Measurements from ENCODE around the gene TANC2.
"Not testable (repeated sequence)": the region's sequence is repeated elsewhere in the genome, so short reads cannot be mapped to it uniquely, and the experiment has no call there.

The TANC2 gene

DNA sequence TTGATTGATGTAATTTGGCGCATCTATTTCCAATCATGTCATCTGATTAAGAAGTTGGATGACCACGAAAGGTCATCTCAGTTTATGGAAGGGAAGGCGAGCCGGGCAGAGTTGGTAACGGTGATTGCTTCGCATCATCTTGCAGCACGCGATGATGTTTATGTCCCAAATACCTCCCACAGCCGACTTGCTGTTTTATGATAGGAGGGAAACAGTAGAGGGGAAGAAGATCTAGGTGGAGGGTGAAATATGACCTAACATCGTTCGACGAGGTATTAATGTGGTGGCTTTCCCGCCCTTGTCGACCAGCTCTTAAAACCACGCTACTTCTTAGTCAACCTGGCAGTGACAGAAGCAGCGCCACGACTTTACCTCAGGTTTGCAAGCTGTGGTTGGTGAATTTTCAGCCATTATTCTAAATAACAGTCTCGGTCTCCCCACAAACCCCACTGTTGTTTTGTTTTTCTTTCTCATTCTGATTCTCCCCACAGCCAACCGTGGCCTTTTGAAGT lies 805 bp upstream of the TANC2 start:
- no peak for DNase-seq

DNA sequence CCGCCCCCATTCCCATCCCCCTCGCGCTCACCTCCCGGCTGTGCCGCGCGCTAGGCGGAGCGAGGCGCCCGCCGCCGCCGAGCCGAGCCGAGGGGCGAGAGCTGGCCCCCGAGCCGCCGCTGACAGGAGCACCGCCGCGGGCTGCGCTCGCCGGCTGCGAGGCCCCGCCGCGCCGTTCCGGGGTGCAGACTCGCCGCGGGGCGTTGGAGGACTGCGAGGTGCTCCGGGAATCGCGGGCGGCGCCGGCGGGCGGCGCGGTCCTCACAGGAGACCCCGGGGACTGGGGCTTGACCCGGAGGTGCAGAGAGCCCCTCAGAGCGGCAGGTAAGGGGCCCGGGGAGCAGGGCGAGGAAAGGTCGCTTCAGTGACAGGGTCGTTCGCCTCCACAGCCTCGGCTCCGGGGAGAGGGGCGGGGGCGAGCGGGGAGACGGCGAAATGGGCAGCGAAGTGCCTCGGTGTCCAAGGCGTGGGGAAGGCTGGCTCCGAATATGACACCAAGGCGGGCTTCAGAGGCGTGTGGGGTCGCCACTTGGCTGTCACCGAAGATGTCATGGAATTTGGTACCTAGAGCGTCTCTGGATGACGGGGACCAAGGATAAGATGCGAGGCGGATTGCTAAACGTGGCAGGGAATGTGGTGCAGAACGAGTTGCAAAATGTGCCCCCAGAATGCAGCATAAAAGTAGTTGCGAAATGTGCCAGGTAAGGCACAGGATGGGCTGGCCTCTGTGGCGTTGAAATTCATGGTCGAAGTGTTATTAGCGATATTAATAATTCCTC lies 580 bp downstream of the TANC2 start:
- no peak for DNase-seq

DNA sequence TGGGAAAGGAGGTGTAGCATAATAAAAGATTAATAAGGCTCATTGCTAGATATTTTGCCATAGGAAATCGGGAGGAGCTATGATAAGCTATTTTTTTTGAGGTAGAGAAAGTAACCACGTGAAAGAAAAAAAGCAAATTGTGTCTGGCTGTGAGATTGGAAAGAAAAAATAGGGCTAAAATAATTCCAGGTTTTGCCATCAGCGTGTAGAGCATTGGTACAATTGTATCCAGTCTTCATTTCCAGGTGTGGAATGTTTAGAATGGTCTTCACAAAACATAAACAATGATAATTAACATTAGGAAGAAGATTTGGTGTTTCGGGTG lies 1.1 kb downstream of the TANC2 start:
- no peak for DNase-seq

DNA sequence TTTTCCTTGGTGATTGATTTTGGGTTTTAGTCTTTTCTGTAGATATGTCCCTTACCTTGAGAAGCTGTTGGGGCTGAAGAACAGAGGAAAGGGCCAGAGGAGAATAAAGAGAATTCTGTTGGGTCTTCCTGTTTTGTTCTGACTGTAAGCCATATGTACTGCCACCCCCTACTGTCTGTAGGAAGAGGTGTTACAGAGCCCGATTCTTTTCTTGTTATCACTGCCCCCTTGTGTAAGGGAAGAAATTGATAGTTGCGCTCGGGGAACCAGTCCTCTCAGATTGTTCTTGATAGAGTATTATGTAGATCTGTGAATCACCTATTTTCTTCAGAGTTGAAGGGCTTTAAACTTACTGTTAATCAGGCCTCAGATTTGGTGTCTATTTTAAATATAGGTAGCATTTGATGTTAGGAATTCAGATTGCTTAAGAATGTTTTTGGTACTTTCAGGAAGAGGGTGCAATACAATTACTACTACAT lies 2.4 kb downstream of the TANC2 start:
- no peak for DNase-seq

DNA sequence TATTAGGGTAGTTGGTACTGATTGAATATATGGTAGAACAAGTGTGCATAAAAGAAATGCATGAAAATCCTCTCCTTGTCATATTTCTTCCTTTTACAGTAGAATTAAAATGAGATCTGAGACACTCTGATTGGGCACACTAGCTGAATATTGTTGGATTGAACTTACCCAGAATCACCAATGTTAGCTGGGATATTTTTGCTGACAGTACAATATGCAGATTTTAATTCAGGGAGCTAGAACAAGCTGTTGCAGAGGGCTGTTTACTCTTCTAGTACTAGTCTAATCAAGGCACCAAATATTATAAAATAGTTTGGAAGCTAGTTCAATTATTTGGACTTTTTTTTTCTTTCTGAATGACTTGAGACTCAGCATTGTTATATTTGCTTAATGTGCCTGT lies 4.6 kb downstream of the TANC2 start:
- no peak for DNase-seq

DNA sequence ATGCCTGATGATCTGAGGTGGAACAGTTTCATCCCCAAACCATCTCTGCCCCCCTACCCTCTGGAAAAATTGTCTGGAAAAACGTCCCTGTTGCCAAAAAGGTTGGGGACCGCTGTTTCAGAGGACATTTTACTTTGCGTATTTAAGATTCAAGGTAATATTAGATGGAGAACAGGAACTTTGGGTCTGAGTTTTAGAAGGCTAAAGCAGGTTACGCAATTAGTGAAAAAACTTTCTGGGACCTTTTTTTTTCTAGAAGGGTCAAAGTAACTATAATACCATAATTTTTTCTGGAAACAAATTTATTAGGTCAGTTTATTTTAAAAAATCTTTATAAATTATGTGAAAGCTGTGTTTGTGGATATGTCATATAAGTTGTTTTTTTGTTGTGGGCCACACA lies 5.8 kb downstream of the TANC2 start:
- DNase-seq, result no peak

DNA sequence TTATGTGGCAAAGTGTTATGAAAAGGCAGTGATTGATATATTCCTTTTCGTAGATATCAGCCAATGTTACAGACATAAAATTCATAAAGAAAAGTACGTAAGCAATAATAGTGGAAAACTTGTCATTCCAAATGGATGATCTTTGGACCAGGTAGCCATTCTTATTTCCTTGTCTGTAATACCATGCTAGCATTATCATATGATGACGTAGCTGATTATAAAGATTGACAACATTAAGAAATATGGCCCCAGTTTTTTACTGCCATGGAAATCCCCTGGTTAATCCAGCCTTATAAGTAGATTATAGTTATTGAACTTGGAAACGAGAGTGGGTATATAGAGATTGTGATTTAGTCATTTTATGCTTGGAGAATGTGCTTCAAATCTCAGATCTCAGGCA lies 8.8 kb downstream of the TANC2 start:
- no peak for DNase-seq

DNA sequence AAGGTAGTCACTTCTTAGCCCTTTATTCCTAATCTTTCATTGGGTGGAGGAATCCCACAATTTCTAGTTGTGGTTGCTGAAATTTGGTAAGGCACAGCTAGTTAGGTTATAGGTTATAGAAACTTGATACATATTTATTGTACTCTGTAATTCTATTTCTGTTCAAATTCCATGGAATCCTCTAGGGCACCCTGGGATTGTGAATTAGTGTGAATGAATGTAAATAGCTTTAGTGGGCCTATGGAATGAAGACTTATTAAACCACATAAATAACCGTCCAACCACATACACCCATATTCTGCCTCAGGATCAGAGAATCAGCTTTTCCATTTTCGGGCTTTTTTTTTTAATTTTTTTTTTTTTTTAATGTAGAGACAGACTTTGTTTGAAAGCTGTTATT lies 9.2 kb downstream of the TANC2 start:
- no peak for DNase-seq

DNA sequence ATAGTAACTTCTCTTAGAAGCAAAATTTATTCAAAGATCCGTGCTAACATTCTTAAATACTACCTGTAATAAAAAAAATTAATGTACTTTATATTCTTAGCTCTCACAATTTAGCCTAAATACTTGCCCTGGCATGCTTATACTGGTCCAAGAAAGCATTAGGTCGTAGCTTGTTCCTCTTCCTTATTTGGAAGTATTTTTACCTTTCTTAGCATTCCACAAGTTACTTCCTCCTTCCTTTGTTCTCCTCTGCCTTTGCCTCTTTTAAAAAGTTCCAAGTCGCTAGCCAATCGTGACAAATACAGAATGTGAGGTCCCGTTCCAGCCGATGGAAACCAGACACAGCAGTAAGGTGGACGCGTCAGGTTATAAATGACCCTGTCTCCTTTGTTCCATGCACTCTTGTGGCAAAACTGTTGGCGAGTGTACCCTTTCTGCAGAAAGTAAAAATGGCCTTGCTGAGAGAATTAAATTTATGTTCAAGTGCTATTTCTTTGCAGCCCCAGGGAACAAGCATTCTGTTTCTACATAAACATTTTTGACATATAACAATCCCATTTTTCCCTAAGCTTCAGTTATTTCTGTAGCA lies 10.7 kb downstream of the TANC2 start:
- DNase-seq, result not testable (repeated sequence)

DNA sequence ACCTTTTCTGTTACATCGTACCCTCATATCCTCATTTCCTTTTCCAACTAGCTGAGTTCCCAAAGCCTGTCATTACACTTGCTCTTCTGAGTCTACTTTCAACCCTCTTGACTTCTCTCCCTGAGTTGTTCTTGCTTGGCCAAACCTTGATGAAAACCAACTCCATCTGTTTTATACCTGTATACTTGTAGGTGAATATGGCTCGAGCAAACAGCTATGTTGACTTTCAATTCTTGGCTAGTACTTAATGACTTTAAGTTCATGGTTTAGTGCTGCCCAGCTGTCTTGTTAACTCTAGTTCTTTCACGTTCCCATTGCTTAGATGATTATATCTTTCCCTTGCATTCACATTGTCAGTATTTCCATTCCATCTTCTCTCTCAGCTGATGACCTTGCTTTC lies 14.8 kb downstream of the TANC2 start:
- DNase-seq, result no peak

DNA sequence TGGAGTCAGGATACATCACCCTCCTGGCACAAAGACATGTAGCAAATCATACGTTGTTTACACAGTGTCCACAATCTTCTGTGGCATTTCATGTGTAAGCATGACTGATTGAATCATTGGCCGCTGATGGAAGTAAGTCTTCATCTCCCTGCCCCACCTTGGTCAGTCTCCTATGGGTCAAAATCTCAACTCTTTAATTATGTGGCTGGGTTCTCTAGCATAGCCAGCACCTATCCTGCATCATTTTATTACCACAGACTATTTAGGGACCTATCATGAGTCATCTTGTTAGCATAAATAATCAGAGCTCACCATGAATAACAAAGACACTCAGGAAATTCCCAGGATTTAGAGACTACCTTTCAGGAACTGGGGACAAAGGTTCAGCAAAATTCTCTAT lies 15.9 kb downstream of the TANC2 start:
- DNase-seq, result no peak

DNA sequence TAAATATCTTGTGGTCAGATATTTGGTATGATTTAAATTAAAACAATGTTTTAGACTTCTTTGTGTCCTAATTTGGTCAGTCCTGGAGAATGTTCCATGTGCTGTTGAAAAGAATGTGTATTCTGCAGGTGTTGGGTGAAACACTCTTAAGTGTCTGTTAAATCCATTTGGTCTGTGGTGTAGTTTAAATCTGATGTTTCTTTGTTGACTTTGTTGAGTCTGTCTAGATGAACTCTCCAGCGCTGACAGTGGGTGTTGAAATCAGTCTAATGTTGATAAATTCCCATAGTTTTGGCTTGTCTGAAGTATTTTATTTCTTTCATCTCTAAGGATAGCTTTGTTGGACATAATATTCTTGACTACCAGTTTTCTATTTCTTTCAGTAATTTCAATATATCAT lies 18.8 kb downstream of the TANC2 start:
- no peak for DNase-seq

DNA sequence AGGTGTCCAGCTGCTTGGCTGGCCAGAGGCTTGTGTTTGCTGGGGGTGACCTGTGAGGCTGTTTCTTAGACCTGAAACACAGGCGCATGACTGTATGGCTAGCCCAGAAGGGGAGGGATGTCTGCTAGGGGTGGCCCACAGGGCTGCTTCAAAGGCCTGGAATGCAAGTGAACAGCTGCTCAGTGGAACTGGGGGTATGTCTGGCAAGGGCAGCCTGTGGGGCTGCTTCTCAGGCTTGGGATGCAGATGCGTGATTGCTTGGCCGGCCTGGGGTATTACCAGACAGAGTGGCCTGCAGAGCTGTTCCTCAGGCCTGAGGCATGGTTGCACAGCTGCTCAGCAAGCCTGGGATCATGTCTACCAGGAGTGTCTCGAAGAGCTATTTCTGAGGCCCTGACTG lies 20.5 kb downstream of the TANC2 start:
- DNase-seq, result no peak

DNA sequence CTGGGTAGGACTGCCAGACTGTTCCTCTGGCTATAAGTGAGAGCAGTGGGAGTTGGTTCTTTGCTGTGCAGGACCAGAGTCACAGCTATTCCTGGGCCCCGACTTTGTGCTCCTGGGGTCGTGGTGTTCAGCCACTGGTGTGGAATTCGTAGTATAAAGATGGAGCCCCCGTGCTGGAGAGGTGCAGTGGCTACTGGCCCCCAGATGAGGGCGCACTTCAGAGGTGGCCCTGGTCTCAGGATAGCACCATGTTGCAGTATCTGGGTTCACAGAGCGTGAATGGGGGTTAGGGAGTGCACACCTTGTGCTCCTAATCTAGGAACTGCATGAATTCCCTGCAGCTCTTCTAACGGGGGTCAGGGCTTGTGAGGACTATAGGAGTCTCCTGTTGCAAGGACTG lies 21.1 kb downstream of the TANC2 start:
- DNase-seq, result no peak

DNA sequence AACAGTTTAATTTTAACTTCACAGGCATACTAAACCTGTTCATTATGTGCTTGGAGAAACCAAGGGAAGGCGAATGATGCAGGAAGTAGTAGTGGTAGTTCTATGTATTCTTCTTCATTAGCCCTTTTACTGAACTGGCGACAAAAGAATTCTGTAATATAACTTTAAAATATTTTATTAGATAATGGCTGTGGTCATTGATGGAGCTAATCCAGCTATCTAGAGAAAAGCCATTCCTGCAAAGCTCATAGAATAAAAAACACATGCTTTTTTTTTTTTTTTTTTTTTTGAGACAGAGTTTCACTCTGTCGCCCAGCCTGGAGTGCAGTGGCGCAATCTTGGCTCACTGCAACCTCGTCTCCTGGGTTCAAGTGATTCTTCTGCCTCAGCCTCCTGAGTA lies 23.5 kb downstream of the TANC2 start:
- DNase-seq, result no peak

DNA sequence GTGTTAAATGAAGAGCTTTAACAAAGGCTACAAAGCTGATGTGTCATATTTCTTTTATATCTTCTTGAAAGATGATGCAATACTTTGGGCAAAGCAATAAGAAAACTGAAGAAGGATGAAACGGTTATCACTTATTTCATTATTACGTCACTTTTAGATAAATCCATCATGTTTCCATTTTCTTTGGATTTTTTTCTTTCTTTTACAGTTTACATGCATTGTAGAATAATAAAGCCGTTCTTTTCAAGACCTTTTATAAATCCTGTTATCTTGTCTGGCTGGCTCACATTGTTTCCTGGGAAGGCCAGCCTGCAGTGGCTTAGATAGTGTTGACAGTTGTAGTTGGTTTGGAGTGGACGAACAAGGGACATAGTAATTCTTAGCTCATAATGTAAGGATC lies 28.9 kb downstream of the TANC2 start:
- DNase-seq, result no peak

DNA sequence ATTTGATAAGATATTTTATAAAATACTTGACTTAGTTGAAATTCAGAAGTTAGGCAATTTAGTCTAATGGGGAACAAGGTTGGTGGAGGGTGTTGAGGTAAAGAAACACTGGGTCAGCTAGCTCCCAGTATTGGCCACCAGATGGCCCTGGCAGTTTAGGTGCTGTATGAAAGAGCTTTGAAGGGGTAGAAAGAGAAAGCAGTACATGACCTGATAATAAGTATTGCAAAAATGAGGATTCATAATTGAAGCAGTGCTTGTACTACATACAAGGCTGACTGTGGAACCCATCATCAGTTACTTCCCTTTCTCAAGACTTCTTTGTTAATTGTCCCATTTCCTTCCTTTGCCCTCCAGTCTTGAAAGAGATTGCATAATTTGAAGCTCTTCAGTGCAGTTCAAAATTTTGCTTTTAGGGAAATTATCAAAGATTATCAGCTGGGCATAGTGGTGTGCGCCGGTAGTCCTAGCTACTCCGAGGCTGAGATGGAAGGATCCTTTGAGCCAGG lies 29.4 kb downstream of the TANC2 start:
- no peak for DNase-seq

DNA sequence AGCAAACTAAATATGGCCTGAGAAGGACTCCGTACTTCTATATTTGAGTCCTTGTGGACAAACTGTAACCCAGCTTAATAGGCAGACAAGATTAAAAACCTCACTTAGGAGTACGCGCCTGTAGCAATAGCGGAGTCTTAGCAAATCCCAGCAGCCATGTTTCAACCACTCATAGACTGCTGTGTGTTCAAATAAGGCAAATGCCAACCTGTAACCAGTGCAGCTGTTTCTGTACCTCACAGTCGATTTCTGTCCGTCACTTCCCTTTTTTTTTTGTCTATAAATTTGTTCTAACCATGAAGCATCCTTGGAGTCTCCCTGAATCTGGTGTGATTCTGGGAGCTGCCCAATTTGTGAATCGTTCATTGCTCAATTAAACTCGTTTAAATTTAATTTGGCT lies 30.2 kb downstream of the TANC2 start:
- DNase-seq, result no peak

DNA sequence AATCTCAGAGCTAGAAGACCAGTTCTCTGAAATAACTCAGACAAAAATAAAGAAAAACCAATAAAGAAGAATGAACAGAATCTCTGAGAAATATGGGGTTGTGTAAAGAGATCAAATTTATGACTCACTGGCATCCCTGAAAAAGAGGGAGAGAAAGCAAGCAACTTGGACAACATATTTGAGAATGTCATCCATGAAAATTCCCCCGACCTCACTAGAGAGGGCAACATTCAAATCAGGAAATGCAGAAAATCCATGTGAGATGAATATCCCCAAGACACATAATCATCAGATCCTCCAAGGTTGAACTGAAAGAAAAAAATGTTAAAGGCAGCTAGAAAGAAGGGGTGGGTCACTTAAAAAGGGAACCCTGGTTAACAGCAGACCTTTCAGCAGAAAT lies 32.1 kb downstream of the TANC2 start:
- no peak for DNase-seq

DNA sequence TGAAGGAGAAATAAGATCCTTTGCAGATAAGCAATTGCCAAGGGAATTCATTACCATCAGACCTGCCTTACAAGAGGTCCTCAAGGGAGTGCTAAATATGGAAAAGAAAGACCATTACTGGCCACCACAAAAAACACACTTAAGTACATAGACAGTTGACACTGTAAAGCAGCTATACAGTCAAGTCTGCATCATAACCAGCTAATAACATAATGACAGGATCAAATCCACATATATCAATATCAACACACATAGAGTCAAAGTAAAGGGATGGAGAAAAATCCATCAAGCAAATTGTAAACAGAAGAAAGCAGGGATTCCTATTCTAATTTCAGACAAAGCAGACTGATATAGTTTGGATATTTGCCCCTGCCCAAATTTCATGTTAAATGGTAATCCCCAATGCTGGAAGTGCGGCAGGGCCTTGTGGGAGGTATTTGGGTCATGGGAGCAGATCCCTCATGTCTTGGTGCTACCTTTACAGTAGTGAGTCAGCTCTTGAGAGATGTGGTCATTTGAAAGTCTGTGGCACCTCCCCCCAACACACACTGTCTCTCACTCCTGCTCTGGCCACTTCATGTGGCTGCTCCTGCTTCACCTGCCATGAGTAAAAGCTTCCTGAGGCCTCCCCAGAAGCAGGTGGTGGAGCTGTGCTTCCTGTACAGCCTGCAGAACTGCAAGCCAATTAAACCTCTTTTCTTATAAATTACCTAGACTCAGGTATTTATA lies 32.8 kb downstream of the TANC2 start:
- no peak for DNase-seq

DNA sequence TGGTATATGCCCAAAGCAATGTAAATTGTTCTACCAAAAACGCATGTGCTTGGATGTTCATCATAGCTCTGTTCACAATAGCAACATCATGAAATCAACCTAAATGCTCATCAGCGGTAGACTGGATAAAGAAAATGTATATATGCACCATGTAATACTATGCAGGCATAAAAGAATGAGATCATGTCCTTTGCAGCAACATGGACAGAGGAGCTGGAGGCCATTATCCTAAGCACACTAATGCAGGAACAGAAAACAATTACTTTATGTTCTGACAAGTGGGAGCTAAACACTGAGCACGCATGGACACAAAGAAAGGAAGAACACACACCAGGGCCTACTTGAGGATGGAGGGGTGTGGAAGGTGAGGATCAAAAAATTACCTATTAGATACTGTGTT lies 33.7 kb downstream of the TANC2 start:
- no peak for DNase-seq

DNA sequence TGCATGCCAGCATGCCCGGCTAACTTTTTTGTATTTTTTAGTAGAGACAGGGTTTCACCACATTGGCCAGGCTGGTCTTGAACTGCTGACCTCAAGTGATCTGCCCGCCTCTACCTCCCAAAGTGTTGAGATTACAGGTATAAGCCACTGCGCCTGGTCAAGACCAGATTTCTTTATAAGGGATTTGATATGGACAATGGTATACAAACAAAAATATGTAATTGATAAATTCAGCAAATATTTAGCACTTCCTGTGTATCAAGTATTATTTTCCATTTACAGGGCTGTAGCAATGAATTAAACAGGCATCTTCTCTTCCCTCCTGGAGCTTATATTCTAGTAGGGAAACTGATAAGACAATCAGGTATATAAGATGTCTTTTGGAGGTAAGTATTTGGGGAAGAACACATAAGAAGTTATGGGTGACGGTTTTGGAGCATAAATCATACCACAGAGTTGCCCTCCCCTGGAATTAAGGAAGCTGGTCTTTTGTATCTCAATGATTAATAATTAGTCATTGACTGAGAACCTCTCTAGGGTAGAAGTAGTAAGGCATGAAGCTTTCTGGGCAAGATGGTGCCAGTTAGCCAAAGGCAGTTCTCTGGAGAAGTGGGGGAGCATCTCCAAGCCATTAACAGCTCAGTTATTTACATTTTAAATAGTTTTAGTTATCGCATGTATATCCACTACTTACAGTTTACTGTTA lies 35.8 kb downstream of the TANC2 start:
- no peak for DNase-seq

DNA sequence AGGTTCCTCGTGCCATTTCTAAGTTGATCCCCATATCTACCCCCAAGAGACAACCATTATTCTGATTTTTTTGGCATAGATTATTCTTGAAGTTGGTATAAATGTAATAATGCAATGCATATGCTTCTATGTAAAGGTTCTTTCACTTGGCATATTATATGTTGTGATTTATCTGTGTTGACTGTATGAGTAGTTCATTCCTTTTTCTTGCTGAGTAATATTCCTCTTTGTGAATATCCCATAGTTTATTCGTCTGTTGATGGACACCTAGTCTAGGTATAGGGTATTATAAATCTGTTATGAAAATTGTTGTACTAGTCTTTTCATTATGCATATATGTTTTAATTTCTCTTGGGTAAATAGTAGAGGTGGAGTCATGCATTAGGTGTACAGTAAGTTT lies 36.6 kb downstream of the TANC2 start:
- no peak for DNase-seq
